Parathyroid adenoma (tissue), 2 donors: Measurements from ENCODE around the gene CBL.
A peak's percentile ranks its signal among the peaks of the same experiment; 100 is the strongest.

Experiments used
- H2AFZ ChIP-seq: fragments of 300-600 bp; sonication (generic); one replicate; pipeline ENCODE4 v1.7.0; 2017; ENCODE audit warnings: antibody characterized with exemption, mild to moderate bottlenecking
- H3K27ac ChIP-seq: fragments of 300-600 bp; sonication (generic); one replicate; pipeline ENCODE4 v1.7.0; 2017
- H3K27me3 ChIP-seq: fragments of 300-600 bp; sonication (generic); one replicate; pipeline ENCODE4 v1.7.0; 2017; ENCODE audit warnings: low read length; ENCODE audit not compliant: control insufficient read depth, insufficient read depth
- H3K36me3 ChIP-seq: fragments of 300-600 bp; sonication (generic); one replicate; pipeline ENCODE4 v1.7.0; 2017; ENCODE audit warnings: low read length; ENCODE audit not compliant: control insufficient read depth, insufficient read depth
- H3K4me1 ChIP-seq: fragments of 300-600 bp; sonication (generic); one replicate; pipeline ENCODE4 v1.7.0; 2017; ENCODE audit warnings: control low read depth
- H3K4me2 ChIP-seq: fragments of 300-600 bp; sonication (generic); one replicate; pipeline ENCODE4 v1.7.0; 2017; ENCODE audit warnings: low read length
- H3K4me3 ChIP-seq: fragments of 300-600 bp; sonication (generic); one replicate; pipeline ENCODE4 v1.7.0; 2017; ENCODE audit warnings: low read depth, low read length
- H3K79me2 ChIP-seq: fragments of 300-600 bp; sonication (generic); one replicate; pipeline ENCODE4 v1.7.0; 2017; ENCODE audit warnings: control low read depth
- H3K9ac ChIP-seq: fragments of 300-600 bp; sonication (generic); one replicate; pipeline ENCODE4 v1.7.0; 2017; ENCODE audit warnings: mild to moderate bottlenecking
- H3K9me3 ChIP-seq: fragments of 300-600 bp; sonication (generic); one replicate; pipeline ENCODE4 v1.7.0; 2017; ENCODE audit warnings: low read length; ENCODE audit not compliant: control insufficient read depth
- TF ChIP-seq, protein P1 (sequence below): fragments of 300-600 bp; sonication (generic); IDR thresholded peaks from one replicate; pipeline ENCODE4 v1.7.0; 2017; ENCODE audit warnings: antibody characterized with exemption, mild to moderate bottlenecking
- donor health status: primary hyperparathyroidism.

Gene CBL

DNA sequence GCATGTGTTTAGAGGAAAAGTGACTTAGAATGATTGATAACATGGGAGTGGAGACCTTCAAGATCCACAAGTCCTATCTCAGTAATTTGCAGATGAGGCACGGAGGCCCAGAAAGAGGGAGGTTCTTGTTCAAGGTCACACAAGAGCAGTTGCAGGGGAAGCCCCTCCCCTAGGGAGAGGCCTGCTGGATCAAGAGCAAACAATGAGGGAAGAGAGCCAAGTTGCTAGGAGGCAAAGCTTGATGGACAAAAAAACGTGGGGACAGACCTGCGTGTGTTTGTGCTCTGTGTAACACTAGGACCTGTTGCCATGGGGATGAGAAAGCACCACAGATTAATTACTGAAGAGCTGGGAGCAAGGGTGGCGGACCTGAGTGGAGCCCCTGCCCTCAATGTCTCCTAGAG lies 146.7 kb downstream of the CBL start:
- Histone ChIP-seq H3K9me3 (no peaks in the 10 kb centered on the region), H3K4me1 (no peaks in the 10 kb centered on the region), H3K4me3 (no peak overlapping the region), H3K79me2 (no peaks in the 10 kb centered on the region), H3K36me3 (no peaks in the 10 kb centered on the region), H3K4me2 (no peak overlapping the region), H3K27ac (no peak overlapping the region), H3K27me3 (no peaks in the 10 kb centered on the region), H3K9ac (no peak overlapping the region), H2AFZ (peak overlapping the region; percentile 33)
- TF ChIP-seq, protein P1, sequence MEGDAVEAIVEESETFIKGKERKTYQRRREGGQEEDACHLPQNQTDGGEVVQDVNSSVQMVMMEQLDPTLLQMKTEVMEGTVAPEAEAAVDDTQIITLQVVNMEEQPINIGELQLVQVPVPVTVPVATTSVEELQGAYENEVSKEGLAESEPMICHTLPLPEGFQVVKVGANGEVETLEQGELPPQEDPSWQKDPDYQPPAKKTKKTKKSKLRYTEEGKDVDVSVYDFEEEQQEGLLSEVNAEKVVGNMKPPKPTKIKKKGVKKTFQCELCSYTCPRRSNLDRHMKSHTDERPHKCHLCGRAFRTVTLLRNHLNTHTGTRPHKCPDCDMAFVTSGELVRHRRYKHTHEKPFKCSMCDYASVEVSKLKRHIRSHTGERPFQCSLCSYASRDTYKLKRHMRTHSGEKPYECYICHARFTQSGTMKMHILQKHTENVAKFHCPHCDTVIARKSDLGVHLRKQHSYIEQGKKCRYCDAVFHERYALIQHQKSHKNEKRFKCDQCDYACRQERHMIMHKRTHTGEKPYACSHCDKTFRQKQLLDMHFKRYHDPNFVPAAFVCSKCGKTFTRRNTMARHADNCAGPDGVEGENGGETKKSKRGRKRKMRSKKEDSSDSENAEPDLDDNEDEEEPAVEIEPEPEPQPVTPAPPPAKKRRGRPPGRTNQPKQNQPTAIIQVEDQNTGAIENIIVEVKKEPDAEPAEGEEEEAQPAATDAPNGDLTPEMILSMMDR = no peak

DNA sequence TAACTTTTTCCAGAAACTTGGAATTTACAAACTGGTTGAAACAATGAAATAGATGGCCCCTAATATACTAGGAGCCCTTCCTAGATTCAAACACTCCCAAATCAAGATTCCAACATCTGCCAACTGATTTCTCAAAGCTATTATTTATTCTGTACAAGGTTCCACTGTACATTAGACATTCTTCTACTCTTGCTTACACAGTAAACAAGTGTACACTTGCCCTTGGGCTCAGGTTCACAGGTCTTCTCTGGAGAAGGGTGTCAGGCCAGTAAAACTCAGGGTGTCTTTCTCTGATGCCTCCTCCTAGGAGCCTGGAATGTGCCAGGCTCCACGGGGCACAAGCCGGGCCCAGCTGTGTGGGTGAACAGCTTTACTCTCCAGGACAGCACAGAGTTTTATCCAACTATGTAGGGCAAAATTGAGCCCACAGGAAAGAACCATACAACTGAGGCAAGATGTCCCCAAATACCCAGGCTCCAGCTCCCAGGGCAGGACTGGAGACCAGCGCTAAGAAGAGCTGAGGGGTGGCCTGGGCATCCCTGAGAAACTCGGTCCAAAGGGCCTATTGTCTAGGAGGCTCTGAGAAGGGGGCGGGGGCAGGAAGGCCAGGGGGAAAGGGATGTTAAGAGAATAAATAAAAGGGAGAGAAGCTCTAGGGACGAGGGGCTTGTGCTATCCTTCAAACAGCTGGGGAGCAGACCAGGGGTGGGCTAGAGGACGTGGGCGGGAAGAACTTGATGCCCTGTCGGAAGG lies 149.1 kb downstream of the CBL start:
- H3K4me1 ChIP-seq = no peaks in the 10 kb centered on the region

DNA sequence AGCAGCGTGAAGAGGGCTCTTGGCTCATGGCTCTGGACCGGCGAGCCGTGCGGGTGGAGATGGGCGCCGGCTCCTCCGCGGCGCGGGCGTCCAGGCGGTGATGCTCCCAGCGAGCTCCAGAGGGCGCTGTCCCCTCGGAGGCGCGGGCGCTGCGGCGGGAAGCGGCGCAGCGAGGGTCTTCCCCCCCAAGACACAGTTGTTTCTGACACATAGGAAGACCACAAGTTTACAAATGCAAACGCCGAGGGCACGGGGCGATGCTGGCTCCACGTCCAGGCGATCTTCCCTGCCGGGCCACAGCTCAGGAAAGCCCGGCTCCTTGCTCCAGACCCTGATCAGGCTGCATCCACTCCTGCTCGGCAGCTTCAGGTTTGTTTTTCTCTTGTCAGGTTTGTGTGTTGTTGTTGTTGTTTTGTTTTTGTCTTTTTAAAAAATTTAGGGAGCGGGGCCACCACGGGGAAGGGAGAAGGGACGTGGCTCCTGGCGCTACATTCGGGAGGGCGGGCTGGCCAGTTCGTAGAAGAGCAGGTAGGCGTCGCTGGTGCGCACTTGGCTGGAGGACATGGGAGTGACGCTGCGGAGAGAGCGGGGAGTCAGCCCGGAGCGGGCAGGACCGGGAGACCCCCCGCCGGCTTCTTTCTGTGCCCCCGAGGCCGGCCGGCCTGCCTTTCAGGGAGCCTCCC lies 150.4 kb downstream of the CBL start:
- Histone ChIP-seq H3K27me3 (no peaks in the 10 kb centered on the region), H2AFZ (peak overlapping the region; percentile 58), H3K36me3 (no peaks in the 10 kb centered on the region), H3K4me1 (no peaks in the 10 kb centered on the region), H3K9me3 (no peaks in the 10 kb centered on the region), H3K4me2 (peak overlapping the region; percentile 51), H3K4me3 (peak overlapping the region; percentile 33), H3K79me2 (no peaks in the 10 kb centered on the region), H3K27ac (no peak overlapping the region), H3K9ac (no peak overlapping the region)
- TF ChIP-seq, protein P1 = peak; percentile 13

More for the DNA sequence above, 149.1 kb downstream of the CBL start:
- H2AFZ ChIP-seq = no peak overlapping the region
- H3K79me2 ChIP-seq = no peaks in the 10 kb centered on the region
- TF ChIP-seq, protein P1 = no peak
- H3K27me3 ChIP-seq = no peaks in the 10 kb centered on the region
- H3K4me2 ChIP-seq = no peak overlapping the region
- no peak overlapping the region for H3K27ac ChIP-seq
- H3K9ac ChIP-seq = no peak overlapping the region
- H3K9me3 ChIP-seq = no peaks in the 10 kb centered on the region
- no peak overlapping the region for H3K4me3 ChIP-seq
- H3K36me3 ChIP-seq = no peaks in the 10 kb centered on the region

DNA sequence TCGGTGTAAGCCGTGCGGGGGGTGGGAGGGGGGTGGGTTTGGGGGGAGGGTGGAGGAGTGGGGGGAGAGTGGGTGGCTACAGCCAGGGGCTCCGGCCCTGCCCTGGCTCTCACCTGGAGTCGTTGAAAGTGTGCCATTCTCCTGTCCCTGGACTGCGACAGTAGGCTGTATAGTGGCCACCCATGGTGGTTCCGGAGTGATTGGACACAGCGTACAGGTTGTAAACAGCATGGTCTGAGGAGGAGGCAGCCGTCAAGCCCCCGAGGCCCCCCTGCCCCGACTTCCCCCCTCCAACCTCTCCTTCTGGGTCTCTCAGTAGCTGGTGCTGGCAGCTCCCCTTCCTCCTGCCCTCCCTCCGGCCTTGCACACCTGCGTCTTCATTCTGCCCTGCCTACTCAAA lies 150.9 kb downstream of the CBL start:
- Histone ChIP-seq H3K27me3 (no peaks in the 10 kb centered on the region), H2AFZ (no peak overlapping the region), H3K4me3 (no peak overlapping the region), H3K4me2 (no peak overlapping the region), H3K9me3 (no peaks in the 10 kb centered on the region), H3K36me3 (no peaks in the 10 kb centered on the region), H3K27ac (no peak overlapping the region), H3K9ac (no peak overlapping the region), H3K79me2 (no peaks in the 10 kb centered on the region), H3K4me1 (peaks cover 6% of the 10 kb centered on the region)
- TF ChIP-seq, protein P1 = no peak
